G401 (cell line): Measurements from ENCODE around the gene FCN2. TPM values are rescaled to one million over a fixed set of nuclear protein-coding genes. Genes with fewer than 3 reads are reported as not detected.

ENCODE experiments used
- DNase-seq: peaks from one replicate; pipeline ENCODE4 v3.0.0-alpha.2; 2015; ENCODE audit warnings: low spot score
- in situ Hi-C: cut with HindIII; loops from 2 replicates; pipeline ENCODE4 v1.10.0; 2016; ENCODE audit warnings: low sequenced_read_pairs, mixed read lengths
- total RNA-seq: library from RNA; depleted of rRNA; stranded (reverse); fragments of >200 nt; shearing (Covaris generic); gene quantifications from 2 replicates; pipeline ENCODE4 v1.2.3, GENCODE V29; 2014

FCN2 gene
- total RNA-seq, 1 experiment from 2014 or later: not detected

GRCh38 chr9:134896834-134897583 lies 16.4 kb downstream of the FCN2 start:
- no peak for DNase-seq
- in situ Hi-C loops: no loop called here

DNA sequence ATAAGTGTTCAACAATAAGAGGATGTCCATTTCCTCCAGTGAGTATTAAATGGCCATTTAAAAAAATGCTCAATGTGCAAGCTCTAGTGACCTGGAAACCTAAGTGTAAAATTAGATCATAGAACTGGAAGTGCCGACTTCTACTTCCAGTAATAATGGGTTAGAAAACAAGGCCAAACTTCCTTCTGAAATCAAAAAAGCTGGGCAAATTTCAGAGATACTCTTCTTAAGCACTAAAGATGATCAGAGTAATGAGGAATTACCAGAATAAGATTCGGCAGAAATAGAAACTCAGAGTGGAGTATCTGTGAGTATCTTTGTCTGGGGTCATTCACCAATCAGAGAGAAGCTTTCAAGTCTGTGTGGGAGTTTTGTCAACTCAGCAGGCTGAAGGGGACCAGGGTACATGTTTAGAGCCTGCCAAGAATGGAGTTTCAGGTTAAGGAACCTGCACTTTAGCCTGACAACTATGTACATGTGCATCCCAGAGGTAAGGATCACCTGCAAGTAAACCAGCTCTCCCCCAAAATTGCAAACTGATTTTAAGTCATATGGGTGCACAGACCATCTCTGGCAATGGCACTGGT lies 17.1 kb downstream of the FCN2 start:
- DNase-seq: no peak
- in situ Hi-C loops: no loop called here

DNA sequence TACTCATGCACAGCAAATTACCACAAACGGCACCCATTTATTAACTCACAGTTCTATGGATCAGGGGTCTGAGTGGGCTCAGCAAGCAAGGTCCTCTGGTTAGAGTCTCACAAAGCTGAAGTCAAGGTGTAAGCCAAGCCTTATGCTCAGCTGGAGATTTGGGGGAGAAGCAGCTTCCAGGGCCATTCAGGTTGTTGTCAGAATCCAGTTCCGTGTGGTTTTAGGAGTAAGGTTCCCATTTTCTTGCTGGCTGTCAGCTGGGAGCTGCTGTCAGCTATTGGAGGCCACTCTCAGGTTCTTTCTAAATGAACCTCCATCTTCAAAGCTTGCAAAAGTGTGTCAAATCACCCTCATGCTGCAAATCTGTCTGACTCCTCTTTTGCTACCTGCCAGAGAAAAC lies 17.7 kb downstream of the FCN2 start:
- in situ Hi-C loops: no loop called here

GRCh38 chr9:134899168-134899567 lies 18.6 kb downstream of the FCN2 start:
- no peak for DNase-seq
- in situ Hi-C loops: no loop called here

More for the DNA sequence above, 17.7 kb downstream of the FCN2 start:
- no peak for DNase-seq

GRCh38 chr9:134899818-134900217 lies 19.2 kb downstream of the FCN2 start:
- no peak for DNase-seq
- in situ Hi-C loops: no loop called here

GRCh38 chr9:134902936-134903335 lies 22.3 kb downstream of the FCN2 start:
- no peak for DNase-seq
- in situ Hi-C loops: no loop called here

DNA sequence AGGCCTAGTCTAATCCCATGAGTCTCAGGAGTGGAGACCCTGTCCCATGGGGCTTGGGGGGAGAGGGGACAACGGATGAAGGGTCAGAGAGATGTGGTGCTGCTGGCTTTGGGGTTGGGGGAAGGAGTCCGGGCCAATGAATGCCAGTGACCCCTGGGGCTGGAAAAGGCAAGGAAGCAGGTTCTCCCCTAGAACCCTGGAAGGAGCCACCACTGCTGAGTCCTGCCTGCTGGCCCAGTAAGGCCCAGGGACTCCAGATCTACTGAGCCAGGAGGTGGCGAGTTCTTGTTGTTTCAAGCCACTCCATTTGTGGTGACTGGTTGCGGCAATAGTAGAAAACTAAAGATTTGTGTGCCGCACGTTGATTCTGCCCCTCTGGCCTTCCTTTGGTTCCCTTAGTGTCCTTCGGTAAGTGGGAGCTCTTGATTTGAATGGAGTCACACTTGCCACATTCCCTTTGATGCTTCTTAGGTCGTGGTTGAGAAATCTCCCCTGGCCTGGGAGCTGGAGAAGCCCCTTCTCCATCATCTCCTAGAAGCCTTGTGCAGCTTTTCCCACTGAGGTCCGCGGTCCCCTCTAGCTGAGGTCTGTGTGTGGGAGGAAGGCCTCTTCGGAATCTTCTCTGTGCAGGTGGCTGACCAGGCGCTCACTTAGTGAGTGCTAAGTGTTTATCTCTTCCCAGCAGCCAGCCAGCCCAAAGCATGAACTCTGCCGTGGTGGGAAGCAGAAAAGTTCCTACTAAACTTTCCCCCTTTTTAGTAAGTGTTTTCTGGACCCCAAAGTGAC lies 28.1 kb downstream of the FCN2 start:
- no peak for DNase-seq
- in situ Hi-C loops: no loop called here

- in situ Hi-C loops: no loop called here
- DNase-seq: no peak
These were observed 29.2 kb downstream of the FCN2 start for GRCh38 chr9:134909511-134910481.

GRCh38 chr9:134912126-134912840 lies 31.7 kb downstream of the FCN2 start:
- in situ Hi-C loops: no loop called here
- no peak for DNase-seq

- DNase-seq: no peak
- in situ Hi-C loops: no loop called here
These were observed 32.6 kb downstream of the FCN2 start for GRCh38 chr9:134913041-134913712.

- DNase-seq: no peak
- in situ Hi-C loops: no loop called here
These were observed 33.3 kb downstream of the FCN2 start for GRCh38 chr9:134913713-134914500.

- in situ Hi-C loops: no loop called here
- DNase-seq: no peak
These were observed 33.9 kb downstream of the FCN2 start for GRCh38 chr9:134914501-134914834.

DNA sequence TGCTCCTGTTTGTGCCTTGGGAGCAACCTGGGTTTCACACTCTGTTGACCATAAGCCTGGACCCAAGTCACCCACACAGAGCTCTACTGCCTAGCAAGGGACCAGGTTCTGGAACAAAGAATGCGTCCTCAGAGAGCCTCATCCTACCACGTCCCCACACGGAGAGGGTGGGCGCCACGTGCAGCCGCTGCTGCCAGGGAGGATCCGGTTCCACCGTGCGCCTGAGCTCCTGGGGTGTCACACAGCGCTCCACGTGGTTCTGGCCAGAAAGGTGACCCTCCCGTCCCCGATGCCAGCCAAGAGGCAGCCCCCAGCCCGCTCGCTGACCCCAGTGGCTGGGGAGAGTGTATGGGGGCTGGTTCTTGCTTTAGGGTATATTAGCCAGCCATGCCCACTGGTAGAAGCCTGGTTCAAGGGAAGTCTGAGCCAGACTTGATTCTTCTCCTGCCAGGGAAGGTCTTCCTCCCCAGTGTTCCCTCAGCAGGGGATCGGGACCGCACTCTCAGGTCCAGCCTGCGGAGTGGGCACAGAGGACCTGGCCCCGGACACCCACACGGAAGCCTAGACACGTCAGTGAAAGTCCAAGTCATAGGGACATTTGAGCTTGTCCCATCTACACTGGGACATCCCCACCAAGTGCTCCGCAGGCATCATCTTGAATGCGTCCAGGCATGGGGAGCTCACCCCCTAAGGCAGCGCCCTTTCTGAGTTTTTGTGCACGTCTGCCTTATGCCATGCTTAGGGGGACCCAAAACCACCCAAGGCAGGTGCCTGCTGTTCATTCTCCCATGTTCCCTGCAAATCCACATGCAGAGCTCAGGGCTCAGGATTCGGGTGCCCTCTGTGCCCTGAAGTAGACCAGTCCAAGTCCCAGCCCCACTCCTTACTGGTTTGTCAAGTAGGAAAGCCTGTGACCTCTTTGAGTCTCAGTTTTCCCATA lies 34.7 kb downstream of the FCN2 start:
- in situ Hi-C loops: no loop called here
- no peak for DNase-seq

- in situ Hi-C loops: no loop called here
These were observed 35.6 kb downstream of the FCN2 start for GRCh38 chr9:134916161-134916665.

DNA sequence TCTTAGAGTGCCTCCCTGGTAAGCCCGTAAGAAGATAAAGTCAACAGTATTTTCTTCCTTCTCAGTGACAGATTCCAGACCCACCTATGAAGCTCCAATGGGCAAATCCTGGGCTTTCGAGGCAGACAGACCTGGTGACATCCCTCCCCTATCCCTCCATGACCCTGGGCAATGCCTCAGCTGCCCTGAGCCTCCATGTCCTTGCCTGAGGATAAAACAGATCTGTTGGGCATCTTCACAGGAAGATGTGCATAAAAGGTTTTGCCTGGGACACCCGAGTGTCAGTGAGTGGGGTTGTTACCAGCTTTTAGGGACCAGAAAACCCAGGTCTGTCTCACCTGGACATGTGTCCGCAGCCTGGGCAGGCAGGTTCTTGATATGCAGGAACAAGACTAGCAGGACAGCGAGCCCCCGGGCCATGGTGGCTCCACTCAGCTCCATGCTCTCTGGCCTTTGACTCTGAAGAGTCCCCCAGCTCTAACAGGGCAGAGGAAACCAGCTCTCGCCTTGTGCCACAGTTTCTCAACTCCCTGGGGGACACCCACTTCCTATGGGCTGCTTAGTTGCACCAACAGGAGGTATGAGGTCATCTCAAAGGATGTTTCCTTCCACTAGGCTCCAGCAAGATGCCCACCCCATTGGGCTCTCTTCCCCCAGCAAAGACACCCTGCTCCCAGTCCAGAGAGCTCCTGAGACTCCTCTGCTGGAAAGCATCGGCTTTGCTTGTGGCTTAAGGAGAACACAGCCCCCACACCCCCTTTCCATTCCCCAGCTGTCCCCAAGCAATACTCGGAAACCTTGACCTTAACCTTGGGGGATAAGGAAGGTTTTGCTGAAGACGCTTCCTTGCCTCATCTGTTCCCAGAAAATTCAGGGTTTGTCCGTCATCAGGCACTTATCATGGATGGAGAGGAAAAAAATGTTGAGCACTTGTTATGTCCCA lies 37.1 kb downstream of the FCN2 start, which contains the start of gene FCN1:
Gene FCN1 (minus strand): TSS at position 482 of the 943 bp plus-strand sequence. CDS start 41 bp downstream, at position 441.
- in situ Hi-C loops: no loop called here

More at GRCh38 chr9:134916161-134916665, 35.6 kb downstream of the FCN2 start:
- DNase-seq: no peak

More for the DNA sequence above, 37.1 kb downstream of the FCN2 start, which contains the start of gene FCN1:
- DNase-seq: no peak
